ENCODE results near the gene CORIN. TPM values are rescaled to one million over a fixed set of nuclear protein-coding genes. Genes with fewer than 3 reads are reported as not detected.

CORIN gene
- total and polyA plus RNA-seq, 5 donors from 2014 or later = 0.64 TPM; not detected in 4

- H3K4me1 ChIP-seq (ENCODE audit: control insufficient read depth, insufficient read depth, low read length, poor library complexity, severe bottlenecking) = no peaks in the 10 kb centered on the region
- Mint-ChIP-seq H3K9me3 (no peaks in the 10 kb centered on the region), H3K4me3 (no peak overlapping the region), H3K36me3 (no peaks in the 10 kb centered on the region), H3K4me1 (no peaks in the 10 kb centered on the region), H3K27me3 (peaks cover 23% of the 10 kb centered on the region), H3K27ac (no peak overlapping the region)
- no peak for DNase-seq
- H3K27me3 ChIP-seq (ENCODE audit: control insufficient read depth, insufficient read depth, low read length) = peaks cover 7% of the 10 kb centered on the region
- H3K27ac ChIP-seq (ENCODE audit: insufficient read depth, low read length, poor library complexity, severe bottlenecking) = no peak overlapping the region
- no peaks in the 10 kb centered on the region for H3K9me3 ChIP-seq (ENCODE audit: control insufficient read depth in 2 of 2, low read length in 2 of 2)
- H3K36me3 ChIP-seq (ENCODE audit: control insufficient read depth, insufficient read depth, low read length) = no peaks in the 10 kb centered on the region
- no peak for ATAC-seq (ENCODE audit: low read depth in 2 of 2)
- H3K4me3 ChIP-seq (ENCODE audit: low read depth, low read length) = no peak overlapping the region
These were observed 118.3 kb downstream of the CORIN start for GRCh38 chr4:47719576-47719975.

GRCh38 chr4:47718696-47719095 is 119.2 kb downstream of the CORIN start:
- Mint-ChIP-seq H3K4me1 (no peaks in the 10 kb centered on the region), H3K4me3 (no peak overlapping the region), H3K27ac (no peak overlapping the region), H3K27me3 (peaks cover 23% of the 10 kb centered on the region), H3K36me3 (no peaks in the 10 kb centered on the region), H3K9me3 (no peaks in the 10 kb centered on the region)
- Histone ChIP-seq H3K27ac (ENCODE audit: insufficient read depth, low read length, poor library complexity, severe bottlenecking) (no peak overlapping the region), H3K4me3 (ENCODE audit: low read depth, low read length) (no peak overlapping the region), H3K36me3 (ENCODE audit: control insufficient read depth, insufficient read depth, low read length) (no peaks in the 10 kb centered on the region), H3K9me3 (ENCODE audit: control insufficient read depth in 2 of 2, low read length in 2 of 2) (no peaks in the 10 kb centered on the region), H3K4me1 (ENCODE audit: control insufficient read depth, insufficient read depth, low read length, poor library complexity, severe bottlenecking) (no peaks in the 10 kb centered on the region), H3K27me3 (ENCODE audit: control insufficient read depth, insufficient read depth, low read length) (peaks cover 7% of the 10 kb centered on the region)
- no peak for ATAC-seq (ENCODE audit: low read depth in 2 of 2)
- DNase-seq = no peak

DNA sequence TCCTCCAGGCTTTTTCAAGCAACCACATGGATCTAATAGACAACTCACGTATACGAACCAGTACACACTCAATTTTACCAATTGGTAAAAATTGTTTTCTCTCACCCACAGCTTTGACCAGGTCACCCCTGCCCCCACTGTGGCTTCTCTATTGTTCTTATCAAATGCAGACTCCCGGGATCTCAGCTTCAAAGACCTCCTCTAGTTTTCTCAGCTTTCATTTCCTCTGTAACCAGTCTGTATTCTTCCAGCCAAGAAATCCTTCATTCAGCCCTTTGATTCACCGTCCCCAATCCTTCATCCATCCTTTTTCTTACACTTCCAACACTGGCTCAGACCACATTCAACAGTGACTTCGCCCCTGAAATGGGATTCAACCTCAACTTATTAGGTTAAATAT is 120.7 kb downstream of the CORIN start:
- peaks cover 22% of the 10 kb centered on the region for H3K27me3 Mint-ChIP-seq
- no peaks in the 10 kb centered on the region for H3K4me1 Mint-ChIP-seq
- H3K9me3 Mint-ChIP-seq = no peaks in the 10 kb centered on the region
- H3K4me3 ChIP-seq (ENCODE audit: low read depth, low read length) = no peak overlapping the region
- no peaks in the 10 kb centered on the region for H3K36me3 Mint-ChIP-seq
- H3K9me3 ChIP-seq (ENCODE audit: control insufficient read depth in 2 of 2, low read length in 2 of 2) = no peaks in the 10 kb centered on the region
- H3K4me3 Mint-ChIP-seq = no peak overlapping the region
- no peak for ATAC-seq (ENCODE audit: low read depth in 2 of 2)
- H3K27me3 ChIP-seq (ENCODE audit: control insufficient read depth, insufficient read depth, low read length) = peaks cover 5% of the 10 kb centered on the region
- no peak overlapping the region for H3K27ac Mint-ChIP-seq
- no peak overlapping the region for H3K27ac ChIP-seq (ENCODE audit: insufficient read depth, low read length, poor library complexity, severe bottlenecking)
- no peaks in the 10 kb centered on the region for H3K36me3 ChIP-seq (ENCODE audit: control insufficient read depth, insufficient read depth, low read length)
- no peak for DNase-seq
- no peaks in the 10 kb centered on the region for H3K4me1 ChIP-seq (ENCODE audit: control insufficient read depth, insufficient read depth, low read length, poor library complexity, severe bottlenecking)

- Mint-ChIP-seq H3K4me3 (no peak overlapping the region), H3K27ac (no peak overlapping the region), H3K27me3 (peaks cover 22% of the 10 kb centered on the region), H3K36me3 (no peaks in the 10 kb centered on the region), H3K4me1 (no peaks in the 10 kb centered on the region), H3K9me3 (no peaks in the 10 kb centered on the region)
- H3K27me3 ChIP-seq (ENCODE audit: control insufficient read depth, insufficient read depth, low read length) = peaks cover 5% of the 10 kb centered on the region
- DNase-seq (no peak), ATAC-seq (ENCODE audit: low read depth in 2 of 2) (no peak)
- H3K36me3 ChIP-seq (ENCODE audit: control insufficient read depth, insufficient read depth, low read length) = no peaks in the 10 kb centered on the region
- H3K9me3 ChIP-seq (ENCODE audit: control insufficient read depth in 2 of 2, low read length in 2 of 2) = no peaks in the 10 kb centered on the region
- no peaks in the 10 kb centered on the region for H3K4me1 ChIP-seq (ENCODE audit: control insufficient read depth, insufficient read depth, low read length, poor library complexity, severe bottlenecking)
- H3K4me3 ChIP-seq (ENCODE audit: low read depth, low read length) = no peak overlapping the region
- no peak overlapping the region for H3K27ac ChIP-seq (ENCODE audit: insufficient read depth, low read length, poor library complexity, severe bottlenecking)
These were observed 122.0 kb downstream of the CORIN start for GRCh38 chr4:47715716-47716416.

- no peaks in the 10 kb centered on the region for H3K4me1 Mint-ChIP-seq
- H3K9me3 Mint-ChIP-seq = no peaks in the 10 kb centered on the region
- ATAC-seq (ENCODE audit: low read depth in 2 of 2) (no peak), DNase-seq (no peak)
- no peaks in the 10 kb centered on the region for H3K4me1 ChIP-seq (ENCODE audit: control insufficient read depth, insufficient read depth, low read length, poor library complexity, severe bottlenecking)
- H3K4me3 ChIP-seq (ENCODE audit: low read depth, low read length) = no peak overlapping the region
- no peak overlapping the region for H3K4me3 Mint-ChIP-seq
- peaks cover 14% of the 10 kb centered on the region for H3K27me3 Mint-ChIP-seq
- no peaks in the 10 kb centered on the region for H3K36me3 Mint-ChIP-seq
- no peaks in the 10 kb centered on the region for H3K9me3 ChIP-seq (ENCODE audit: control insufficient read depth in 2 of 2, low read length in 2 of 2)
- no peaks in the 10 kb centered on the region for H3K36me3 ChIP-seq (ENCODE audit: control insufficient read depth, insufficient read depth, low read length)
- no peak overlapping the region for H3K27ac ChIP-seq (ENCODE audit: insufficient read depth, low read length, poor library complexity, severe bottlenecking)
- peaks cover 5% of the 10 kb centered on the region for H3K27me3 ChIP-seq (ENCODE audit: control insufficient read depth, insufficient read depth, low read length)
- H3K27ac Mint-ChIP-seq = no peak overlapping the region
These were observed 123.6 kb downstream of the CORIN start for GRCh38 chr4:47714269-47714668.

- Histone ChIP-seq H3K4me1 (ENCODE audit: control insufficient read depth, insufficient read depth, low read length, poor library complexity, severe bottlenecking) (no peaks in the 10 kb centered on the region), H3K27me3 (ENCODE audit: control insufficient read depth, insufficient read depth, low read length) (peaks cover 5% of the 10 kb centered on the region), H3K27ac (ENCODE audit: insufficient read depth, low read length, poor library complexity, severe bottlenecking) (no peak overlapping the region), H3K9me3 (ENCODE audit: control insufficient read depth in 2 of 2, low read length in 2 of 2) (no peaks in the 10 kb centered on the region), H3K4me3 (ENCODE audit: low read depth, low read length) (no peak overlapping the region), H3K36me3 (ENCODE audit: control insufficient read depth, insufficient read depth, low read length) (no peaks in the 10 kb centered on the region)
- Mint-ChIP-seq H3K27me3 (peaks cover 9% of the 10 kb centered on the region), H3K4me3 (no peak overlapping the region), H3K27ac (no peak overlapping the region), H3K36me3 (no peaks in the 10 kb centered on the region), H3K9me3 (no peaks in the 10 kb centered on the region), H3K4me1 (no peaks in the 10 kb centered on the region)
- no peak for ATAC-seq (ENCODE audit: low read depth in 2 of 2)
- no peak for DNase-seq
These were observed 124.6 kb downstream of the CORIN start for GRCh38 chr4:47713129-47713834.

GRCh38 chr4:47711646-47712045 is 126.2 kb downstream of the CORIN start:
- Histone ChIP-seq H3K27me3 (ENCODE audit: control insufficient read depth, insufficient read depth, low read length) (no peaks in the 10 kb centered on the region), H3K27ac (ENCODE audit: insufficient read depth, low read length, poor library complexity, severe bottlenecking) (no peak overlapping the region), H3K4me1 (ENCODE audit: control insufficient read depth, insufficient read depth, low read length, poor library complexity, severe bottlenecking) (no peaks in the 10 kb centered on the region), H3K36me3 (ENCODE audit: control insufficient read depth, insufficient read depth, low read length) (no peaks in the 10 kb centered on the region), H3K4me3 (ENCODE audit: low read depth, low read length) (no peak overlapping the region), H3K9me3 (ENCODE audit: control insufficient read depth in 2 of 2, low read length in 2 of 2) (no peaks in the 10 kb centered on the region)
- Mint-ChIP-seq H3K27me3 (peaks cover 8% of the 10 kb centered on the region), H3K36me3 (no peaks in the 10 kb centered on the region), H3K4me1 (no peaks in the 10 kb centered on the region), H3K9me3 (no peaks in the 10 kb centered on the region), H3K4me3 (no peak overlapping the region), H3K27ac (no peak overlapping the region)
- no peak for ATAC-seq (ENCODE audit: low read depth in 2 of 2)
- DNase-seq = no peak

DNA sequence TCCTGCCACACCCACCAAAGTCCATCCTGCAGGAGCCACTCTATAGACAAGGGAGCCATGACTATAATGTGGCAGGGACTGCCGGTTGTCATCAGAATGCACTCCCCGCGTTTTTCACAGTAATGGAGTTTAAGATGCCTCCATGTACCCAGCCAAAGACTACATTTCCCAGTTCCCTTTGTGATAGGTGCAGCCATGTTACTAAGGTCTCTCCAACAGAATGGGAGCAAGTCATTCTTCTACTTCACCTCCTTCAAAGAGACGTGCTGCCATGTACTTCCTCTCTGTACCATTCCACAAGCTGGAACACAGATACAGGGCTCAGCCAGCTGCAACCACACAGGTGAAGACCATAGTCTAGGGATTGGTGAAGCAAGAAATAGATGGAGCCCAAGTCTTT is 126.7 kb downstream of the CORIN start:
- H3K36me3 ChIP-seq (ENCODE audit: control insufficient read depth, insufficient read depth, low read length) = no peaks in the 10 kb centered on the region
- Mint-ChIP-seq H3K4me3 (no peak overlapping the region), H3K36me3 (no peaks in the 10 kb centered on the region), H3K4me1 (no peaks in the 10 kb centered on the region), H3K27me3 (peaks cover 8% of the 10 kb centered on the region), H3K9me3 (no peaks in the 10 kb centered on the region), H3K27ac (no peak overlapping the region)
- no peak overlapping the region for H3K4me3 ChIP-seq (ENCODE audit: low read depth, low read length)
- H3K4me1 ChIP-seq (ENCODE audit: control insufficient read depth, insufficient read depth, low read length, poor library complexity, severe bottlenecking) = no peaks in the 10 kb centered on the region
- DNase-seq (no peak), ATAC-seq (ENCODE audit: low read depth in 2 of 2) (no peak)
- no peaks in the 10 kb centered on the region for H3K9me3 ChIP-seq (ENCODE audit: control insufficient read depth in 2 of 2, low read length in 2 of 2)
- H3K27ac ChIP-seq (ENCODE audit: insufficient read depth, low read length, poor library complexity, severe bottlenecking) = no peak overlapping the region
- no peaks in the 10 kb centered on the region for H3K27me3 ChIP-seq (ENCODE audit: control insufficient read depth, insufficient read depth, low read length)
